GM19463 (cell line): ENCODE results near the gene MED22.
"Not testable (repeated sequence)": the region's sequence is repeated elsewhere in the genome, so short reads cannot be mapped to it uniquely, and the experiment has no call there.

Experiments used
- ATAC-seq: cut with Tn5 transposase; IDR thresholded peaks from one replicate; pipeline ENCODE4 v1.9.1; 2021; ENCODE audit warnings: mild to moderate bottlenecking, moderate library complexity; ENCODE audit not compliant: unreplicated experiment

MED22 gene

GRCh38 chr9:133309608-133310007 is 38.3 kb downstream of the MED22 start:
- ATAC-seq, result no peak

- no peak for ATAC-seq
Observed at GRCh38 chr9:133307301-133307700, 40.6 kb downstream of the MED22 start.

GRCh38 chr9:133306242-133307204 is 41.4 kb downstream of the MED22 start:
- no peak for ATAC-seq

- ATAC-seq, result no peak
Observed at GRCh38 chr9:133305731-133306130, 42.2 kb downstream of the MED22 start.

- ATAC-seq, result no peak
Observed at GRCh38 chr9:133304477-133305377, 43.2 kb downstream of the MED22 start.

GRCh38 chr9:133304158-133304470 is 43.8 kb downstream of the MED22 start:
- ATAC-seq, result no peak

GRCh38 chr9:133303266-133304157 is 44.4 kb downstream of the MED22 start:
- ATAC-seq, result no peak

- no peak for ATAC-seq
Observed at GRCh38 chr9:133301253-133302230, 46.4 kb downstream of the MED22 start.

- ATAC-seq, result not testable (repeated sequence)
Observed at GRCh38 chr9:133299996-133300395, 47.9 kb downstream of the MED22 start.

GRCh38 chr9:133294257-133294656 is 53.7 kb downstream of the MED22 start:
- no peak for ATAC-seq

GRCh38 chr9:133290751-133291302 is 57.1 kb downstream of the MED22 start:
- no peak for ATAC-seq
